Tibial nerve (tissue), 4 donors: Measurements from ENCODE around the gene LILRB2. TPM values are rescaled to one million over a fixed set of nuclear protein-coding genes. Genes with fewer than 3 reads are reported as not detected.
A peak's percentile ranks its signal among the peaks of the same experiment; 100 is the strongest.

ENCODE experiments used
- DNase-seq, 2 donors: peaks; one replicate each; pipeline ENCODE4 v3.0.0-alpha.2; 2019; ENCODE audit warnings: low spot score in 2 of 2
- H3K27ac ChIP-seq, 4 donors: fragments of 200-600 bp; sonication (generic) in 3 of 4; one replicate each; pipeline ENCODE4 v1.5.1; 2017 to 2019; ENCODE audit warnings: mild to moderate bottlenecking in 1 of 4
- H3K27me3 ChIP-seq, 2 donors: fragments of 200-600 bp; sonication (generic) in 1 of 2; one replicate each; pipeline versions ENCODE4 v1.5.1 to v1.6.0; 2017 to 2019
- H3K36me3 ChIP-seq, 3 donors: fragments of 200-600 bp; sonication (generic); one replicate each; pipeline ENCODE4 v1.5.1; 2018 to 2019
- H3K4me1 ChIP-seq, 4 donors: fragments of 200-600 bp; sonication (generic) in 3 of 4; one replicate each; pipeline ENCODE4 v1.5.1; 2017 to 2019
- H3K4me3 ChIP-seq, 4 donors: fragments of 200-600 bp; sonication (generic) in 3 of 4; one replicate each; pipeline ENCODE4 v1.5.1; 2017 to 2019; ENCODE audit warnings: mild to moderate bottlenecking in 1 of 4, moderate library complexity in 1 of 4
- H3K9me3 ChIP-seq, 4 donors: fragments of 200-600 bp; sonication (generic) in 3 of 4; one replicate each; pipeline ENCODE4 v1.5.1; 2017 to 2019
- EP300 ChIP-seq, 2 donors: sonication (generic); formaldehyde crosslinking; IDR thresholded peaks; one replicate each; pipeline ENCODE4 v1.6.1; 2017; ENCODE audit warnings: antibody characterized with exemption in 2 of 2, mild to moderate bottlenecking in 1 of 2
- POLR2A ChIP-seq, 2 donors: fragments of 450-650 bp; IDR thresholded peaks; one replicate each; pipeline ENCODE4 v1.6.1; 2017; ENCODE audit warnings: antibody characterized with exemption in 2 of 2, mild to moderate bottlenecking in 2 of 2, moderate library complexity in 2 of 2
- WGBS, 2 donors: methylation state at CpG; one replicate each; pipeline ENCODE4 v1.1.5; 2018; 5-methylcytosine and 5-hydroxymethylcytosine counted together
- total RNA-seq, 4 donors: library from RNA; depleted of rRNA; stranded (reverse); fragments of >200 nt; gene quantifications; one replicate each; pipeline ENCODE4 v1.1.0, GENCODE V29; 2016
- TF ChIP-seq, protein P1 (sequence below), 5 experiments: fragments of 200-600 bp in 3 of 5; fragments of 450-650 bp in 2 of 5; sonication (generic) in 3 of 5; IDR thresholded peaks; one replicate each; pipeline ENCODE4 v1.5.1; 2016 to 2019; ENCODE audit warnings: antibody characterized with exemption in 5 of 5, mild to moderate bottlenecking in 3 of 5, moderate library complexity in 2 of 5

The LILRB2 gene
- total RNA-seq, 4 donors from 2014 or later: 1.6 to 8.4 (median 4.4) TPM

DNA sequence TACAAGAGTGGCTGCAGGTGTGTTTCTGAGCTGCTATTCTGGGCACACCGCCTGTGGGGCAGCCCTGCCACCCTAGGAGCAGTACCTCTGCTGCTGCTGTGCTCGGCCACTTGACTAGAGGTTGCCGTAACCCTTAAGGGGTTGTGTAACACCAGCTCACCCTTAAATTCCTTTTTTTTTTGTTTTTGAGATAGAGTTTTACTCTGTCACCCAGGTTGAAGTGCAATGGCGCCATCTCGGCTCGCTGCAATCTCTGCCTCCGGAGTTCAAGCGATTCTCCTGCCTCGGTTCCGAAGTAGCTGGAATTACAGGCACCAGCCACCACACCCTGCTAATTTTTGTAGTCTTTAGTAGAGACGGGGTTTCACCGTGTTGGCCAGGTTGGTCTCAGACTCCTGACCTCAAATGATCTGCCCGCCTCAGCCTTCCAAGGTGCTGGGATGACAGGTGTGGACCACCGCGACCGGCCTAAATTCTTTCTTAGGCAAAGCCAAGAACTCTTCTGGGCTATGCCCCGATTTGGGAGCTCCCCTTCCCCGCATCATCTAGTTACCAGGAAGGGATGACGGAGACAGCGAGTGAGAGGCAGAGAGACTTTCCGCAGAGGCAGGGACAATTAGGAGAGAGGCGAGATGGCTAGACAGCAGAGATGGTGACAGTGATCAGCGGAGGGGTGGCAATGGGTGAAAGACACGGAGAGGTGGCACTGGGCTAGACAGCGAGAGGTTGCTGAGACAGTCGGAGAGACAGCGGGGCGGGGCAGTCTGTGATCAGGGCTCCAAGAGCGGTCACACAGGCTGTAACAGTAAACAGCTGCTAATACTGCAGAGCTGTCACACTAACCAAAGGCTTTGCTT lies 36.4 kb upstream of the LILRB2 start:
- H3K9me3 ChIP-seq: peaks cover 0 to 4% (median 0%) of the 10 kb centered on the region in 4 donors
- H3K4me3 ChIP-seq: no peak overlapping the region
- H3K27ac ChIP-seq: no peak overlapping the region
- H3K36me3 ChIP-seq: no peaks in the 10 kb centered on the region
- WGBS, 2 donors: 49 to 83% methylated on average over 29 of the region's 29 CpGs
- TF ChIP-seq EP300 (IDR thresholded peaks at IDR 0.05): no peak
- no peak for TF ChIP-seq POLR2A (IDR thresholded peaks at IDR 0.05)
- TF ChIP-seq, protein P1, sequence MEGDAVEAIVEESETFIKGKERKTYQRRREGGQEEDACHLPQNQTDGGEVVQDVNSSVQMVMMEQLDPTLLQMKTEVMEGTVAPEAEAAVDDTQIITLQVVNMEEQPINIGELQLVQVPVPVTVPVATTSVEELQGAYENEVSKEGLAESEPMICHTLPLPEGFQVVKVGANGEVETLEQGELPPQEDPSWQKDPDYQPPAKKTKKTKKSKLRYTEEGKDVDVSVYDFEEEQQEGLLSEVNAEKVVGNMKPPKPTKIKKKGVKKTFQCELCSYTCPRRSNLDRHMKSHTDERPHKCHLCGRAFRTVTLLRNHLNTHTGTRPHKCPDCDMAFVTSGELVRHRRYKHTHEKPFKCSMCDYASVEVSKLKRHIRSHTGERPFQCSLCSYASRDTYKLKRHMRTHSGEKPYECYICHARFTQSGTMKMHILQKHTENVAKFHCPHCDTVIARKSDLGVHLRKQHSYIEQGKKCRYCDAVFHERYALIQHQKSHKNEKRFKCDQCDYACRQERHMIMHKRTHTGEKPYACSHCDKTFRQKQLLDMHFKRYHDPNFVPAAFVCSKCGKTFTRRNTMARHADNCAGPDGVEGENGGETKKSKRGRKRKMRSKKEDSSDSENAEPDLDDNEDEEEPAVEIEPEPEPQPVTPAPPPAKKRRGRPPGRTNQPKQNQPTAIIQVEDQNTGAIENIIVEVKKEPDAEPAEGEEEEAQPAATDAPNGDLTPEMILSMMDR (IDR thresholded peaks at IDR 0.05): no peak
- H3K27me3 ChIP-seq: peaks cover 0 to 9% of the 10 kb centered on the region in 2 donors
- no peak for DNase-seq
- no peaks in the 10 kb centered on the region for H3K4me1 ChIP-seq

DNA sequence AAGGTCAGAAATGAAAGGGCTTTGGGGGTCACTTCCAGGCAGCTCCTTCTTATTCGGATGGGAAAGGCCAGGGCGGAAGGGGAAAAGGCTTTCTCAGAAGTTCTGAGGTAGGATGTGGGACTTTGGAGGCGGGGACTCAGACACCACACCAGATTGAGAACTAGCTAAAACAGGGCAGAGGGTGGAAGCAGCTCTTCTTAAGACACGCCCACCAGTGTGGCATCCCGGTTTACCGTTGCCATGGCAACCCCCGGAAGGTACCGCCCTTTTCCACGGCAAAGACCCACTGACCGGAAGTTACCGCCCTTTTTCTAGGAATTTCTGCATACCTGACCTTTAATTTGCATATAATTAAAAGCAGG lies 35.8 kb upstream of the LILRB2 start:
- no peak overlapping the region for H3K27ac ChIP-seq
- 11 to 51% methylated on average over 11 of the region's 11 CpGs for WGBS, 2 donors
- H3K4me1 ChIP-seq: no peaks in the 10 kb centered on the region
- H3K4me3 ChIP-seq: no peak overlapping the region
- no peaks in the 10 kb centered on the region for H3K36me3 ChIP-seq
- DNase-seq: no peak
- TF ChIP-seq, protein P1 (IDR thresholded peaks at IDR 0.05): no peak
- no peak for TF ChIP-seq POLR2A (IDR thresholded peaks at IDR 0.05)
- TF ChIP-seq EP300 (IDR thresholded peaks at IDR 0.05): no peak
- H3K9me3 ChIP-seq: no peaks in the 10 kb centered on the region
- H3K27me3 ChIP-seq: peaks cover 0 to 9% of the 10 kb centered on the region in 2 donors

GRCh38 chr19:54315956-54316355 lies 35.0 kb upstream of the LILRB2 start:
- WGBS, 2 donors: 79 to 80% methylated on average over 9 to 10 of the region's 10 CpGs
- DNase-seq: no peak

DNA sequence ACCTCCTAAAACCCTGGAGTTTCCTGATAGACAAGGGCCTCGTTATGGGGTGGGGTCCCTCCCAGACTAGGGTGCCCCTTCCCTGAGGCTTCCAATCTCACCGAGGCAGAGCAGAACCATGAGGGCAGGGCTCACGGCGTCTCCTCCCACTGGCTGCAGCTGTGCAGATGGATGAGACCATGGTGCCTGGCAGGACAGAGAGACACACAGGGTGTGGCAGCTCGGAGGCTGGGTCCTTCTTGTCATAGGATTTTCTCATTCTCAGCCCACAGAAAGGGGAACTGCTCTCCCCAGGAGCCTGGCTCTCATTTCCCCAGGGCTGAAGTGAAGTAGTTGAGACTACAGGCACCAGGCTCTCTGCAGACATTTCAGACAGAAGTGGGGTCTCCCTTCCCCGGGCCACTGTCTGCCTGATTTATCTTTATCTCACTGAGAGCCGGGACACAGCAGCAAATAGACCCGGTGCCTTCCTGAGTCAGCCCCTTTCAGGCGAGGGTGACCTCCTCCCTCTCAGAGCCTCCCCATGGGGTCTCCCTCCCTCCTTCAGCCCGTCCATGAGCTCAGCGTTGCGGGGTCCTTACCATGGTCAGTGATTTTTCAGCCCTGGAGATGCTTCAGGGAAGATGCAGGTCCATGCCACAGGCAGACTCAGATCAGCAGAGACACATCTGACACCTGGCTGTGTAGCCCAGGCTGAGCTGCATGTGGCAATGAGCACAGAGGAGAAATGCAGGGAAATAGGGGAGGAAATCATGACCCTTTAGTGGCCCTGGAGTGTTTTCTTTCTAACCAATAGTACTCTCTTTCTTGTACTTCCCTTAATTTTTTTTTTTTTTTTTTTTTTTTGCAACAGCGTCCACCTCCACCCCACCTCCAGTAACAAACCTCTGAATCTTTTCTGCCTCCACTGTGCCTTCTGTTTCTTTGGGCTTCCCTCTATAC lies 31.8 kb upstream of the LILRB2 start, which contains the start of gene LILRA5:
TSS of gene LILRA5 (minus strand) at position 731 of the 942 bp plus-strand sequence. CDS start at position 584, 147 bp downstream.
- 51 to 52% methylated on average over 13 of the region's 13 CpGs for WGBS, 2 donors
- Histone ChIP-seq H3K27me3 (peaks cover 0 to 9% of the 10 kb centered on the region in 2 donors), H3K9me3 (no peaks in the 10 kb centered on the region), H3K4me3 (no peak within 1 kb of the TSS), H3K4me1 (no peaks in the 10 kb centered on the region), H3K27ac (no peak within 1 kb of the TSS), H3K36me3 (no peaks in the 10 kb centered on the region)
- DNase-seq: peak in 1 of 2 donors; percentile 22
- TF ChIP-seq POLR2A (IDR thresholded peaks at IDR 0.05) (no peak), EP300 (IDR thresholded peaks at IDR 0.05) (no peak)
- TF ChIP-seq, protein P1 (IDR thresholded peaks at IDR 0.05): no peak

More at GRCh38 chr19:54315956-54316355, 35.0 kb upstream of the LILRB2 start:
- H3K27me3 ChIP-seq: peaks cover 0 to 9% of the 10 kb centered on the region in 2 donors
- H3K27ac ChIP-seq: no peak overlapping the region
- no peaks in the 10 kb centered on the region for H3K9me3 ChIP-seq
- TF ChIP-seq, protein P1 (IDR thresholded peaks at IDR 0.05): no peak
- TF ChIP-seq POLR2A (IDR thresholded peaks at IDR 0.05) (no peak), EP300 (IDR thresholded peaks at IDR 0.05) (no peak)
- H3K4me1 ChIP-seq: no peaks in the 10 kb centered on the region
- no peak overlapping the region for H3K4me3 ChIP-seq
- H3K36me3 ChIP-seq: no peaks in the 10 kb centered on the region
